K562 (cell line): ENCODE measurements around the gene SGIP1. TPM values are rescaled to one million over a fixed set of nuclear protein-coding genes. Genes with fewer than 3 reads are reported as not detected.

Experiments
- ATAC-seq: fragments of 200-7000 bp; cut with Tn5 transposase; 3 replicates; pipeline ENCODE4 v1.9.1; 2020; ENCODE audit warnings: moderate library complexity
- BruUV-seq: library from RNA; stranded (reverse); fragments of 400-500 nt; replicated peaks from 2 replicates; lab custom pipeline; 2021; lab: Mats Ljungman, UMichigan
- CTCF ChIA-PET: fragments of 300-600 bp; formaldehyde crosslinking; extraction: SDS; loops from one replicate; lab custom pipeline; 2021; ENCODE audit warnings: low intra/inter-chr PET ratio; lab: Yijun Ruan, JAX
- POLR2A ChIA-PET: fragments of 300-600, 350-650 bp; sonication (Branson Sonifier 250); formaldehyde crosslinking; extraction: SDS; loops from one replicate; lab custom pipeline; 2021; ENCODE audit warnings: antibody characterized with exemption, inconsistent platforms; lab: Yijun Ruan, JAX
- DNase-seq, 4 experiments: peaks; one replicate each; pipeline versions ENCODE4 v3.0.0 to v3.0.0-alpha.2; 2011 to 2018; ENCODE audit warnings: low spot score in 3 of 4, mixed read lengths in 3 of 4; ENCODE audit errors: extremely low read depth in 1 of 4
- FAIRE-seq: peaks from 2 replicates; lab custom pipeline; 2011; peaks lifted over from hg19 to GRCh38; lab: Jason Lieb, UNC
- H2AFZ ChIP-seq: 2 replicates; pipeline ENCODE4 v1.6.0; 2011; ENCODE audit warnings: low read depth, low read length, control low read depth, inconsistent platforms
- H3K27ac ChIP-seq: fragments of 200-600 bp; 3 replicates; pipeline ENCODE4 v1.8.0; 2011; ENCODE audit warnings: low read depth, mild to moderate bottlenecking, control low read depth, inconsistent platforms, low read length, moderate library complexity, mixed read lengths; ENCODE audit errors: extremely low read depth
- H3K27me3 ChIP-seq, 2 experiments: fragments of 300-600 bp in 1 of 2; 2 replicates in 1 of 2; 3 replicates in 1 of 2; pipeline versions ENCODE4 v1.6.0 to v1.8.0; 2011; ENCODE audit warnings: inconsistent platforms in 2 of 2, low read length in 2 of 2, mild to moderate bottlenecking in 1 of 2, mixed read lengths in 1 of 2, moderate library complexity in 1 of 2; ENCODE audit not compliant: control insufficient read depth in 2 of 2, insufficient read depth in 2 of 2
- H3K36me3 ChIP-seq: fragments of 300-600 bp; 3 replicates; pipeline ENCODE4 v1.8.0; 2011; ENCODE audit warnings: mild to moderate bottlenecking, low read length, inconsistent platforms; ENCODE audit not compliant: control insufficient read depth, insufficient read depth
- H3K4me1 ChIP-seq, 2 experiments: fragments of 200-600 bp in 1 of 2; replicated peaks in 1 of 2; 2 replicates in 1 of 2; 3 replicates in 1 of 2; pipeline versions ENCODE4 v1.5.1 to v1.8.0; 2011; ENCODE audit warnings: inconsistent platforms in 2 of 2, low read length in 2 of 2, mild to moderate bottlenecking in 1 of 2, mixed read lengths in 1 of 2, moderate library complexity in 1 of 2; ENCODE audit not compliant: control insufficient read depth in 2 of 2, insufficient read depth in 2 of 2
- H3K4me2 ChIP-seq: 2 replicates; pipeline ENCODE4 v1.6.1; 2011; ENCODE audit warnings: low read length, control low read depth, inconsistent platforms, mixed read lengths; ENCODE audit not compliant: insufficient read depth
- H3K4me3 ChIP-seq: fragments of 200-600 bp; sonication (generic), shearing (Covaris generic); 2 replicates; pipeline ENCODE4 v1.5.1; 2016; ENCODE audit warnings: control low read depth, inconsistent platforms
- H3K79me2 ChIP-seq: fragments of 200-600 bp; 3 replicates; pipeline ENCODE4 v1.8.0; 2011; ENCODE audit warnings: low read length, inconsistent platforms; ENCODE audit not compliant: control insufficient read depth, insufficient read depth
- H3K9ac ChIP-seq, 2 experiments: 2 replicates each; pipeline versions ENCODE4 v1.6.0 to v1.6.1; 2011; ENCODE audit warnings: low read depth in 2 of 2, low read length in 2 of 2, control low read depth in 1 of 2, inconsistent platforms in 1 of 2, mild to moderate bottlenecking in 1 of 2, mixed read lengths in 1 of 2; ENCODE audit not compliant: insufficient read depth in 1 of 2
- H3K9me1 ChIP-seq: one replicate; pipeline ENCODE4 v1.6.0; 2011; ENCODE audit warnings: inconsistent platforms, mild to moderate bottlenecking, low read length, moderate library complexity; ENCODE audit not compliant: control insufficient read depth, insufficient read depth
- H3K9me3 ChIP-seq: replicated peaks from 2 replicates; pipeline ENCODE4 v1.5.1; 2011; ENCODE audit warnings: low read depth, low read length, inconsistent platforms; ENCODE audit not compliant: control insufficient read depth, insufficient read depth
- H4K20me1 ChIP-seq: replicated peaks from 2 replicates; pipeline ENCODE4 v1.6.1; 2011; ENCODE audit warnings: low read length, inconsistent platforms, mixed read lengths; ENCODE audit not compliant: control insufficient read depth, insufficient read depth
- FOXA1 ChIP-seq: fragments of 450-650 bp; IDR thresholded peaks from 2 replicates; pipeline ENCODE4 v1.6.1; 2016; ENCODE audit warnings: mild to moderate bottlenecking, borderline replicate concordance
- FOXK1 ChIP-seq: sonication (generic); formaldehyde crosslinking; IDR thresholded peaks from 2 replicates; pipeline ENCODE4 v1.8.0; 2022; ENCODE audit warnings: missing genetic modification reagents, mild to moderate bottlenecking, borderline replicate concordance
- IRF1 ChIP-seq: sonication (generic); formaldehyde crosslinking; IDR thresholded peaks from 2 replicates; pipeline ENCODE4 v1.8.0; 2022; ENCODE audit warnings: missing genetic modification reagents, mild to moderate bottlenecking, borderline replicate concordance
- MXD1 ChIP-seq: fragments of 250-450 bp; sonication (Bioruptor Pico); IDR thresholded peaks from 2 replicates; pipeline ENCODE4 v1.8.0; 2021; ENCODE audit warnings: borderline replicate concordance, mild to moderate bottlenecking, moderate library complexity; ENCODE audit not compliant: poor library complexity, severe bottlenecking
- OTX1 ChIP-seq: fragments of 450-650 bp; formaldehyde crosslinking; IDR thresholded peaks from 2 replicates; pipeline ENCODE4 v1.4.0; 2022; ENCODE audit warnings: mild to moderate bottlenecking
- SPI1 ChIP-seq: IDR thresholded peaks from 2 replicates; pipeline ENCODE4 v1.6.1; 2011; ENCODE audit warnings: low read depth, low read length, control low read depth, borderline replicate concordance
- ZNF347 ChIP-seq: fragments of 450-650 bp; formaldehyde crosslinking; IDR thresholded peaks from 2 replicates; pipeline ENCODE4 v1.4.0; 2020; ENCODE audit warnings: low read depth, mild to moderate bottlenecking, moderate library complexity
- ZNF76 ChIP-seq: fragments of 250-450 bp; sonication (Bioruptor Pico); IDR thresholded peaks from 2 replicates; pipeline ENCODE4 v1.4.0; 2020; ENCODE audit warnings: mild to moderate bottlenecking, moderate library complexity, borderline replicate concordance
- WGBS: fragments of 100-300 bp; shearing (Covaris generic); methylation state at CpG from one replicate; pipeline ENCODE4 v1.1.6; 2016; ENCODE audit warnings: low coverage, mixed read lengths; ENCODE audit not compliant: insufficient coverage; ENCODE audit errors: missing lambda C conversion rate; 5-methylcytosine and 5-hydroxymethylcytosine counted together
- in situ Hi-C: fragments of 300-500 bp; cut with MboI; formaldehyde crosslinking; loops from 4 replicates; pipeline ENCODE4 v1.15.0; 2018; ENCODE audit warnings: inconsistent platforms, mixed read lengths
- intact Hi-C: fragments of 100-400 bp; cut with micrococcal nuclease; formaldehyde crosslinking; loops from 2 replicates; pipeline ENCODE4 v1.14.2; 2022
- polyA plus RNA-seq, 8 experiments: library from polyadenylated mRNA; depleted of rRNA in 4 of 8; stranded (reverse) in 5 of 8; unstranded in 3 of 8; fragments of >200 nt; fragmentation: Nextera tagmentation in 2 of 8; fragmentation: Illumina TruSeq in 1 of 8; extraction: Ambion mirVana in 2 of 8; extraction: Trizol in 1 of 8; gene quantifications; 2 replicates each; pipeline versions ENCODE4 v1.2.1 to v1.2.3, GENCODE V29; 2011 to 2014; ENCODE audit warnings: inconsistent platforms in 1 of 8, missing spikeins in 1 of 8
- total RNA-seq, 7 experiments: library from RNA; depleted of rRNA in 6 of 7; stranded (reverse); fragments of >200 nt in 6 of 7; fragmentation: Illumina TruSeq in 2 of 7; extraction: Trizol in 2 of 7; gene quantifications; 2 replicates each; pipeline versions ENCODE4 v1.2.1 to v1.2.3, GENCODE V29; 2011 to 2021; ENCODE audit warnings: low replicate concordance in 1 of 7

Gene SGIP1
- total and polyA plus RNA-seq, 9 of the 15 experiments (the other 6 are each of a cell fraction or from before 2014, with no cell fraction given) = 0.07 to 0.35 TPM; not detected in 7

- no peak for ATAC-seq
- H3K9ac ChIP-seq = no peak overlapping the region
- no peak for FAIRE-seq
These were observed 115.1 kb downstream of the SGIP1 start for GRCh38 chr1:66648901-66649595.

More at GRCh38 chr1:66648901-66649595, 115.1 kb downstream of the SGIP1 start:
- Histone ChIP-seq H3K4me1 (no peaks in the 10 kb centered on the region), H3K36me3 (no peaks in the 10 kb centered on the region), H2AFZ (no peak overlapping the region), H3K27me3 (no peaks in the 10 kb centered on the region), H4K20me1 (no peaks in the 10 kb centered on the region), H3K79me2 (no peaks in the 10 kb centered on the region), H3K9me1 (no peaks in the 10 kb centered on the region), H3K9me3 (no peaks in the 10 kb centered on the region), H3K4me3 (no peak overlapping the region), H3K27ac (no peak overlapping the region), H3K4me2 (no peak overlapping the region)
- ChIA-PET CTCF (no interaction called here), POLR2A (no interaction called here)
- intact Hi-C loops = no loop called here
- no TSS peak for BruUV-seq
- in situ Hi-C loops = no loop called here
- 0% methylated on average over 2 of the region's 2 CpGs for WGBS
- TF ChIP-seq IRF1 (no peak), MXD1 (CRISPR knock-in tag) (no peak), ZNF347 (no peak), ZNF76 (CRISPR knock-in tag) (no peak), FOXK1 (CRISPR knock-in tag) (no peak), FOXA1 (no peak), OTX1 (CRISPR knock-in tag) (no peak), SPI1 (0 out of 2 replicates have a peak, but pooled peaks have one; percentile 39)
- no peak for DNase-seq
